NCI-H2227 (cell line): ENCODE measurements around the gene PHF1.
A peak's percentile ranks its signal among the peaks of the same experiment; 100 is the strongest.

Experiments
- DNase-seq: peaks from one replicate; lab custom pipeline; 2025; ENCODE audit not compliant: unreplicated experiment; lab: John Stamatoyannopoulos, UW

The PHF1 gene

DNA sequence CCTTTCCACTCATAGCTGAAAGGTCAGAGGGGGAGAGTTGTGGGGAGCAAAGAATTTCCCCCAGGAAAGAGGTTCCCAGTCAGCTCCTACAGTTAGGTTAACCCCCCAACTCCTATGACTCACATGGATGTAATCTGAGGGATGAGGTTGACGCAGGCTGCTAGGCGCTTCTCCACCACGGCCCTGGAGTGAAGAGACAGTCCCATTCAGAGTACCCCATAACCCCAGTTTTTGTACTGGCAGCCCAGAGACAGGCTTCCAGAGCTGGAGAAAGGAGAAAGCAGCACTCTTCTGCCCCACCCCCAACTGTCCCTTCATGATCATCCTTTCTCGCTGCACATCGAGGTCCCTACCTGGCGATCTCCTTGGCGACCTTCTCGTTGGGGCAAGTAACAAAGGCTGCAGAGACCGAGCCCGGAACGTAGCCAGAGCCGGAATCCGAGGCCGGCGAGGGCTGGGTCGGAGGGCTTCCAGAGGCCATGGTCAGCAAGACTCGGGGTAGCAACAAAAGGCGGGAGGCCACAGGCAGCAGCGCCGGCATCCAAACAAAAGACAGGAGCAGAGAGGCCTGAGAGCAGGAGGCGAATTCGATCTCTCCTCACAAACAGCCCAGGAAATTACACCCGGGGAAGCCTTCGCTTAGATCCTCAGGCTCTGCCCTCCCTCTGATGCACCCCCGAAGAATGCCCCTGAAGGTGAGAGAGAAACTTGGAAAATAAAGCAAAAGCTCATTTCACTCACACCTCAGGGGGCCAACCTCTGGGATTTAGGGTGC lies 6.5 kb downstream of the PHF1 start:
- DNase-seq: no peak

DNA sequence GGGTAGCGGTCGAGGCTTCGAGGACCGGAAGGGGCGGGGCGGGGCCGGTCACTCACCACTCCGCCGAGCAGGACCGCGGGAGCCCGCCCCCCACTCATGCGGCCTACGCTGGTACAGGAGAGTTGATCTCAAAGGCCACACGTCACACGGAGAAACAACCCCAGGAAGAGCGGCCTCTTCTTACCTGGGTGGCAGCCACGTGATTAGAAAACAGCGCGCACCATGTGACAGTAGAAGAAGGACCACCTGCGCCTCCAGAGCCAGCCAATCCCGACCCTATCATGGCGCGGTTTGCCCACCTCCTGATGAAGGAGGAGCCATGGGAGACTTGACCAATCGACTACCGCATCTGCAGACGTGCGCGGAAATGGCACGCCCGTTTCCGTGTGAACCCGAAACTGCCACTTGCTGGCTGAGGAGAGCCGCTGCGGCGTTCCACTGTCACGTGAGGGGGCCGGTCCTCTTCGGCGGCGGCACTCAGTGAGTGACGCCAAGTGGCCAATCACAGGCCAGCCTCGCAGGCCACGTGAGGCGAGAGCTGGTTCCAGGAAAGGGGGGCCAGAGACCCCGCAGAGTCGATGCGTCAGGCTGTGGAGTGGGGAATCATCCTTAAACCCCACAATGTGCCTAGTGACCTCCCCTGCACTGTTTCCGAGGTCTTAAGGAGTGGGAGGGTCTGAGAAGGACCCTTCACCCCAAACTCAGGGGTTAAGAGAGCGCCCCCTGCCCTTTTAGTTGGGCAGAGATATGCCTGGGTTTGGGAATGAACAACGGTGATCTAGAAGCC lies 7.3 kb downstream of the PHF1 start, which contains the start of gene CUTA:
Gene CUTA, minus strand, starts transcription at position 205 of the 787 bp plus-strand sequence. Its CDS starts 107 bp downstream, at position 98.
- DNase-seq: peak; percentile 100

DNA sequence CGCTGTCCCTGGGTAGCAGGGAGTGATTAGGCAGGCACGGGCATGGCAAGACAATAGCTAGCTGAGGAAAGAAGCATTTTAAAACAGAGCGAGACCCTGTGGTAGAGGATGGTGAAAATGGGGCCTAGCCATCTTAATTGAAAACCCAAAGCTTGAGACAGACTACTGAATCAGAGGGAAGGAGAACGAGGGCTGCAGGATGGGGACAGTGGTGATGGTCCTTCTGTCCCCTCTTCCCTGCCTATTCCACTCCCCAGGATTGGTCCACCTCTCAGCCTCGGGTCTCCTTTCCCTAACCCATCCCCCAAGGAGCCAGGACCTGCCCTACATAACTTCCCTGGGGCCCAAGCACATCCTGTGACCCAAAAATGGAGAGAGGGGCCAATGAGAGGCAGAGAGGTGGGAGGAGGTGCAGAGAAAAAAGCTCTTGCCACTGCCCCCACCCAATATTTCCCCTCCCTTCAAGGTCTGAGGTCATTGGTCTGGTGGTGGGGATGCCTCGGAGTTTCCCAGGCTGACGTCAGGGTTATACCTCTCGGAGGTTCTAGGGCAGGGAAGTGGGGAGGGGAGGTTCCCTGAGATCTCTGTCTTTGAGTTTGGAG lies 8.0 kb downstream of the PHF1 start:
- no peak for DNase-seq

DNA sequence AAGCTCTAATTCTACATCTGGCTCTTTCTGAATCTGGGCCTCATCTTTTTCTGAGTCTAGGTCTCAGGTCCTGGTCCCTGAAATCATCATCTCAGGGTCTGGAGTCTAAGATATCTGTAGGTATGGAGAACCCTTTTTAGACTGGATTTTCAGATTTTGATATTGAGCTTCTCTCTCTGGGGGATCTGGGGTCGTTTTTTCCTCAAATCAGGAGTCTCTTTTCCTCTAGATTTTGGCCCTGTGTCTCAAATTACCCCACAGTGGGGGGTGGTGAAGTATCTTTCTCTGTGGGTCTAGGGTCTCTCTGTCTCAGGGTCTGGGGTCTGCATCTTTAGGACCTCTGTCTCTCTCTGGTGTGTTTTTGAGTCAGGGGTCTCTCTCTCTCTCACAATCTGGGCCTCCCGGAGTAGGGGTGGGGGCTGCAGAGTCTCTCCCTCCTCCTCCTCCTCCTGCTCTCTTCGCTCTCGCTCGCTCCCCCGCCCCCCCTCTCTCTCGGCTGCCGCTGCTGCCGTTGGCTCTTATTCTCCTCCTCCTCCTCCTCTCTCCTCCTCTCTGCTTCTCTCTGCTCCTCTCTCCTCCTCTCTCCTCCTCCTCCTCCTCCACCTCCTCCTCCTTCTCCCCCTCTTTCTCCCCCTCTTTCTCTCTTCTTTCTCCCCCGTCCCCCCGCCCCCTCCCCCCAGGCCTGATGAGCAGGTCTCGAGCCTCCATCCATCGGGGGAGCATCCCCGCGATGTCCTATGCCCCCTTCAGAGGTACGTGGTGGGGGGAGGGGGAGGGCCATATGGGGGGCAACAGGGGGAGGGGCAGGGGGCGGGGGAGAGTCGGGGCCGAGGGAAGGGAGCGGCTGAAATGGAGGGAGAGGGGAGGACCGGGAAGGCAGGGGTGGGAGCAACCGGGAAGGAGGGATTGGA lies 9.0 kb downstream of the PHF1 start, which contains the start of gene SYNGAP1:
Gene SYNGAP1, plus strand, starts transcription at position 486 of the 911 bp plus-strand sequence. Its CDS starts 200 bp downstream, at position 686.
- DNase-seq: peak; percentile 67

DNA sequence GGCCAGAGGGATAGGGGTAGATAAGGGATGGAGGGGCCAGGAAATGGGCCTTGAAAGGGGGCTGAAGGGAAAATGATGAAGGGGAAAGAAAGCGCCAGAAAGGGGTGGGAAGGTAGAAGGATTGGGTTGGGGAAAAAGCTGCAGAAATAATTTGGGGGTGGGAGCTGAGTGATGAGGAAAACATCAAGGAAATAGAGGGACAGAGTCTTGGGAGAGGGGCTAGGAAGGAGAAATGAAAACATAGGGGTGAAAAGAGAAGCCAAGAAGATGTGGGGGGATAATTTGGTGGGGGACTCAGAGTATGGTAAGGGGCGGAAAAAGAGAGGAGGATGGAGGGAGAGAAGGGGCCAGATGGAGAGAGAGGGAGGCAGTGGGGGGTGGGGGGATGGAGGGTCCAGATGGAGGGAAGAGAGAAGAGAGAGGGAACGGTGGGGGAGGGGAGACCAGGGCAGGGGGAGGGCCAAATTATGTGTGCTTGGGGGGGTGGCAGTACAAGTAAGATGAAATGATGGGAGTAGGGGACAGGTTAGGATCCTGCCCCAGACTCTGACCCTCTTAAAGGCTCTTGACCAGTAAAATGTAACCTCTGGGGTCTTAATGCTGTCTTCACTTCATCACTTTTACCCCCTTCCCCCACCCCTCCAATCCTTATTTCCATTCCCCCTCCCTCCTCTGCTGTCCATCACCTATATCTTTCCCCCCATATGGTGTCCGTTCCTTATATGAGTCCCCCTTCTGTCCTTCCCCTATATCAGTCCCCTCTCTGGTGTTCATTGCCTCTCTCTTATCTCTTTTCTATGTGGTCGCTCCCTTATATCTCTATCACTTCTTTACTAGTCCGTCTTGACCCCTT lies 9.9 kb downstream of the PHF1 start:
- DNase-seq: peak; percentile 77

DNA sequence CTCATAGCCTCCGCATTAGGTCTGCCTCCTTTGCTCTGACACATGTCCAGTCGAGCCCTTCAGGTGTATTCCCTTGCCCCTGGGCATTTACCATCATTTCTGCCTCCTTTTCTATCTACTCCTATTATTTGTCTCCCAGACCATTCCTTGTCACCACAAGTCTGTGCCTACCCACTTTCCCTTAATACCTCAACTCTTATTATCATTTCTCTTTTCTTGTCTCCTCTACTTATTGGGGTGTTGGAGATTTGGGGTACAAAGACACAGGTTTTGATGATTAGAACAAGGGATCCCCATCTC lies 10.5 kb downstream of the PHF1 start:
- no peak for DNase-seq

DNA sequence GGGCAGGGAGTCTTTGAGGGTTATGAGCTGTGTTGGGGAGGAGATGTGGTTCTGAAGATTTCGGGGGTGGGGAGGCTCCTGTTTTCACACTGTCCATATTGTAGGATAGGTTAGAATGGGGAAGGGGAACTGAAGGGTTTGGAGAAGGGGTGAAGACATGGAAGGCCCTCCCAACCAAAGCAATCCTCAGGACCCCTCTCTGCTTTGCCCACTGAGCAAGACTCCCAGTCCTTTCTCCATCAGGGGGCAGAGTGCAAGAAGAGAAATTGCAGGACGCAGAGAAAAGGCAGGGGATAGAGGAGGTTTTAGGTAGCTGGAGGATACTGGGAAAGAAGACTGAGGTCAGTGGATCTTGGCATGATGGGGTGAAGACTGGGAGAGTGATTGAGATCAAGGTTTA lies 13.0 kb downstream of the PHF1 start:
- DNase-seq: no peak

DNA sequence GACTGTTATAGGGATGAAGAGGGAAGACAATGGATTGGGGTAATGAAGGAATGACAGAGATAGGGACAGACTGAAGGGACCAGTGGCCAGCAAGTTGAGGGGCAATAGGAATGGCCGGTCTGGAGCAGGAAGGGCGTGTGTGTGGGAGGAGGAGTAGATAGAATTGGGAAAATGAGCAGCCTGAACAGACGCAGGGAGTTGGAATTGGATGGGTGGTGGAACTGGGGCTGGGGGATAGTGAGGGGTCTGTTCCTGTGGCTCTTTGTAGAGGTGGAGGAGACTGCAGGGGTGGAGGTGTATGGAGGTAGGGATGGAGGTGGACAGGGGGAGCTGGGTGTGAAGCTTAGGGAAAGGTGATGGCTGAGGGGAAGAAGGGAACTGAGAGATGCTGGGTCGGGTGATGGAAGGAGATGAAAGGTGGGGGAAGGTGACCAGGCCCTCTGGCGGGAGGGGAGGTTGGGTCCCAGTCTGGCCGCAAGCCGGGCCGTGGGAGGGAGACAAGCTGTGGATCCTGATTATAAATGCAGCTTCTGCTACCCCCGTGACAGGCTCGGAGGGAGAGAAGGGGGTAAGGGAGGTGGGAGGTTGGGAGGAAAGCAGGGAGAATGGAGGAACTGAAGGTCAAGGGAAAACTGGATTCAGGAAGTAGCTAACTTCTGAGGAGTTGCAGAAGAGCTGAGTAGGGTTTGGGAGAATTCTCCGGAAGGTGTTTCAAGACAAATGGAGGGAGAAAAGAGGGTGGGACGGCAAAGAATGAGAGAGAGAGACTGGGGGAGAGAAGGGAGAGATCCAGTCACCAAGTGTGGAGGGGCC lies 14.2 kb downstream of the PHF1 start:
- DNase-seq: no peak

DNA sequence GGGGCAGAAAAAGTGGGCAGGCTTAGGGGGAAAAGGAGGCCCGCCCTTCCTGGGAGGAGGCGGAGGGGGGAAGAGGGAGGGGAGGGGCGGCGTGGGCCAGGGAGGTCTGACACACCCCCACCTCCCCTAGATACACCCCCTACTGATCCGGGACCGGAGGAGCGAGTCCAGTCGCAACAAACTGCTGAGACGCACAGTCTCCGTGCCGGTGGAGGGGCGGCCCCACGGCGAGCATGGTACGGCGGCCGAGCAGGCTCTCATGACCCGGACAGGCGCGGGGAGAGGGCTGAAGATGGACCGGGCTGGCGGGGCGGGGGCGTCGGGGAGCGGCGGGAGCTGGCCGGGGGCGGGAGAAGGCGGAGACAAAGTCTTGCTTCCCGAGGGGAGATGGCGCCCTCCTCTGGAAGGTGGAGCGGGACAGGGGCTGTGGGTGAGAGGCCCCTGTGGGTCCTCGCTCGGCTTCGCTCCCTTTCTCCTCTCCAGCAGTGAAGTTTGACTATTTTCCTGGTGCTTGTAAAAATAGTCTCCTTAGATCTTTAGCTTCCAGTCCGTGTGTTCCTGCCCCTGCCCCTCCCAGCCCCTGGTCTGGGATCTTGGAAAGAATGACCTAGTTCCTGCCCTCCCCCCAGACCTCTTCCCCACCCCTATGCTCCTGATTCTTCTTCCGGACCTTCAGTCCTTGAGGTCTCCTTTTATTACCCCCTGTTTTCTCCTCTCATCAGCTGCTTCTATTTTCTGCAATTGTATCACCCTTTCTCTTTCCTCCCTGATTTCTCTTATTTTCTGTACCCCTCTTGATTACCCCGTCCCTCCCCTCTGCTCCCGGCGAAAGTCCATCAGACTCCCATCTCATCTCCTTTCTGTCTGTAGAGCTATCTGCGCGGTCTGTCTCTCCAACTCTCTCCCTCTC lies 15.1 kb downstream of the PHF1 start:
- peak; percentile 87 for DNase-seq

DNA sequence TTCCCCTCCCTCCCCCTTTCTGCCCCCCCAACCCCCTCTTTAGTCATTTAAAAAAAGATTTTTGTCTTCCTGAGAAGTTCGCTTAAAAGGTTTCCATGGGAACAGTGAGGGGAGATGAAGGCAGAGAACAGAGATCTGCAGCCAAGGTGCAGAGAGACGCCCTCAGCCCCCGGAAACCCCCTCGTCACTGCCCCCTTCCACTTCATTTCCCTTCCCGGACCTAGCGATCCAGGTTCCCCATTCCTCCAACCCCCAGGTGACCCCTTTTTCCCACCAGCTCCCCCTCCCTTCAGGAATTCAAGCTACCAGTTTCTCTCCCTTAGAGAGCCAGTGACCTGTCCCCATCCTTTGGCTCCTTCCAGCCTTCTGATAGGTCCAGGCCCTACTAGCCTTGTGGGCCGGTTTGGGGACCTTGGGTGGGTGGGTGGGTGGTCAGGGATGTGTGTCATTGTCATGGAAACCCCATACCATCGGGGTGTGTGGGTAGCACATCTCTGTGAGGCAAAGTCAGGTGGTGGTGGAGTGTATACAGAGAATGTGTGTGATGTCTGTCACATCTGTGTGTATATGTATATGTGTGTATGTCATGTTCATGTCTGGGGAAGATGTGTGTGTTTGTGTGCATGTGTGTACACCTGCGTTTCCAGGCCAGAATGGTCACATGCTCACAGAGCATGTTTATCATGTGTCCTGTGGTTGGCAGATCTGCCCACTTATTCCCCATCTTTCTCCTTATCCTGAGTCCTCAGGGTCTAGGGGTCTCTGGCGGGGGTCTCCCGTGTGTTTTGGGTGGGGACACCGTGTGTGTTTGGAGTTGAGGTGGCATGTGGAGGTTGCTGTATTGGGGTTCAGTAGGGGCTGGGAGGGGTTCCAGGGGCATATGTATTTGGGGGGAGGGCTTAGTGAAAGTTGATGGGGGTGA lies 16.0 kb downstream of the PHF1 start:
- peak; percentile 34 for DNase-seq

DNA sequence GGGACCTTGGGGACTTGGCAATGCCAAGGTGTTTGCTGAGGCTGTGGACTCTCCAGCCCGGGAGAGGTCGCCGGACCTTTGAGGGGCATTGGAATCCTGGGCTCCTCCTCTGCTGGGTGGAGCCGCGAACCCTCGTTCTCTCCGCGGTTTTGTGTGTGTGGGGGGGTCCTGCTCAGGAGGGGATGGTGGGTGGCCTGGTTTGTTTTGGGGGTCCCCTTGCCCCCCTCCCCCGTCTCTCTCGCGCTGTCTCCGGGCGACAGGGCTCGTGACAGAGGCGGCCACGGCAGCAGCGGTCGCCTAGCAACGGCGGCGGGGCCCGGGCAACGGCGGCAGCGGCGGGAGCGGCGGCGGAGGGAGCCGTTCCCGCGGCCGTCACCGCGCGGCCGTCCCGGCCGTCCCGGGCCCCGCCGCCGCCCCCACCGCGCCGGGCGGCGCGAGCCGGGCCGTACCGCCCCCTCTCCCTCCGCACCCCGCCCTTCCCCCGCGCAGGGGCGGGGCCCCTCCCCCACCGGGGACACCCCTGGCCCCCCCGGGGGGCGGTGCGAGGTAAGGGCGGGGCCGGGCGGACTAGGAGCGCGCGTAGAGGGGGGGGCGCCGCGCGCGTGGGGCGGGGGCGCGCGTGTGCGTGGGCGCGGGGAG lies 16.9 kb downstream of the PHF1 start:
- DNase-seq: peak; percentile 75

DNA sequence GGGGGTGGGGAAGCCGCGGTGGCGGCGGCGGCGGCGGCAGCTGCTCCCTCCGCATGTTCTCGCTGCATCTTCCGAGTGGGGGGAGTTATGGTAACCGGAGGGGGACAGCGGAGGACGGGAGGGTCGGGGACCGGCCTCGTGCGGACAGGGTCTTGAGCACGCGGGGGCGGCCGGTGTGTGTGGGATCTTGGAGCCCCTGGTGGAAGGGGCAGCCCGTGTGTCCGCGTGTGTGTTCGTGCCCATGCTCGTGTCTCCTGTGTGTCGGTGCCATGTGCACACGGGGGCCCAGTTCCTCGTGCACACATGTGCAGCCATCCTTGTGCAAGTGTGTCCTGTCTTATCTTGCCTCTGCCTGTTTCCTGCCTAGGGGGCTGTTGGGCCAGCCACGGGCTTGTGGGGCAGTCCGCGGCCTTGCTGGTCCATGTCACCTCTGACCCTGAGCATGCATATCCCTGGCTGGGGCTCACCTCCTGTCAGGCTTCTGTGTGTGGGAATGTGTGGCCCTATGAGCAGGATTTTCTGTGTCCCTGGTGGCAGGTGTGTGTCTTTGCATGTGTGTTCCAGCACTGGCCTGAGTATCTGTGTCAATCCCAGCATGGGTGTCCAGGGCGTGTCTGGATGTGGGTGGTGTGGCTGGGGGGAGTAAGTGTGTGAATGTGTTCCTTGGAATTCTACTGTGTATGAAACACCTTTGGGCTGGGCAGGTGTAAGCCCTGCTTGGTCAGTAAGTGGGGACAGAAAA lies 17.6 kb downstream of the PHF1 start:
- DNase-seq: peak; percentile 55

DNA sequence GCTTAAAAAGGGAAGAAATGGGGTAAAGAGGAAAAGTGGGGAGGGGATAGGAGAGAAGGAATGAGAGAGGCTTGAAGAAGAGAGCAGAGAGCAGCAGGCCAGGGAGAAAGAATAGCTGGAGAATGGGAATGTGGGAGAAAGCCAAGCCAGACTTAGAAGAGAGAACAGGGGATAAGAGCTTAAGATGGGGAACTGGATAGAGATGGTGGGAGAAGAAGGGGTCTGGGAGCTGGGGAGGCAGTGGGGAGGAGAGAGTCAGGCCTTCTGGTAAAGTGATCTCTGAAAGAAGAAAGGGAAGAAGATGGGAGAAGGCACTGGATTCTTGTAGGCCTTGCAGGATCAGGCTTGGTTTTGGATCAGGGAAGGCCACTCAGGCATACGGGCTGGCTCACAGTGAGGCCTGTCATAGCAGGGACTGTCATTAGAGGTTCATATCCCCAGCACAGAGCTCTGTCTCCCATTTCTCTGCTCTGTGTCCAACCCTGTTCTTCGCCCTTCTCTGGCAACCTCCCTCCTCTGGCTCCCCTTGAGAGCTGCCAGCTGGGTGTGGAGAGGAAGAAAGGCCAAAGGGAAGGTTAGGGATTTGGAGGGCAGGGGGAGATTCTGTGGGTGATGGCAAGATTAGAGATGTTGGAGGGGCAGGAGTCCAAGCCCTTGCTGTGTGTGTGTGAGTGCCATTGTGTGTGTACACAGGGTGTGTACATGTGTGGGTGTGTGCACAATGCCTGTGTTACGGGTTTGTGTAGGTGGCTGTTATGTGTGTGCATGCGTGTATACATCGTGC lies 18.3 kb downstream of the PHF1 start:
- no peak for DNase-seq

DNA sequence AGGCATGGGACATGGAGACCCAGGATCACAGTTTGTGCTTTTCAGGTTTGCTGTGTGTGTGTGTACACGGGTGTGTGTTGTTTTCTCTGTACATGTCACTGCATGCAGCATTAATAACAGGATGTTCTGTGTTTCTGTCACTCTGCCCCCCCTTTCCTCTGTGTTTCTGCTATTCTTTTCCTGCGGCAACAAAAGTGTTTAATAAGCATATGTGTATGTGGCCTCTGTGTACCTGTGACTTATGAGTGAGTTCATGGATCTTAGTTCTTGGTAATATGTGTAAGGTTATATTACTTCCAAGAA lies 18.9 kb downstream of the PHF1 start:
- DNase-seq: no peak

DNA sequence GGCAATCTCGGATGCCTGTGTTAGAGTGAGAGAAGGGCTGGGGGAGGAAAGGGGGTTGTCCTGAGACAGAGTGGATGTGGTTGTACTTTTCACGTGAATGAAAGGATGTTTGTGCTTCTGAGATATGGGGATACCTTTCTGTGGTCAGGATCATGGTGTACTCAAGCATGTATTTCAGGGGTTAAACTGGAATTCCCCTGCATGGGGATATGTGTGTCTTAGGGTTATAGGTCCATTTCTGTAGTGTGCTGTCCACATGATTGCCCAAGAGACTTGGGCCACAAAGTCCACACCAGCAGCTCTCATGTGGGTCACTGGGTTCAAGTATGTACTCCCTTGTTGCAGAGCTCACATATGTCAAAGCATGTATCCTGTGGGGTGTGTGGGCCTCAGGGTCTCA lies 19.5 kb downstream of the PHF1 start:
- DNase-seq: no peak
